Measurements from ENCODE around the gene KRT2.

GRCh38 chr12:52689936-52690335 is 37.9 kb upstream of the KRT2 start:
- TF ChIP-seq CTCF (IDR thresholded peaks at IDR 0.05) (no peak), POLR2AphosphoS5 (IDR thresholded peaks at IDR 0.05) (no peak), POLR2A (IDR thresholded peaks at IDR 0.05; ENCODE audit: low read depth) (no peak)

Data from esophagus muscularis mucosa (tissue), 3 donors.